ENCODE results near the gene HTR4.

DNA sequence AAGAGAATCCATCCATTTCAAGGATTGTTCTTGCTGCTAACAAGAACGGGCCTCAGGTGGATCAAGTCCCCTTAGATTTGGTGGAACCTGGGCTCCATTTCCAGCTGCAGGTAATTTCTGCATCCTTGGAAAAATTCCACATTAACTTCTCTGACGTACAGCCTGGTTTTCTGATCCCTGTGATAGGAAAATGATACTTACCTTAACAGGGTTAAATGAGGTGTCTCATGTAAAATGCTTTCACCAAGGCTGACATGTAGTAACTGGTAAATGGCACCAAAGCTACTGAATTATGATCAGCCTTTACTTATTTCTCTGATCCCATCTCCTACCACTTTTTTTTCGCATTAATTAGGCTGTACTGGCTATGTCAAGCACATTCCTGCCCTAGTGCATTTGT lies 176.9 kb downstream of the HTR4 start:
- TF ChIP-seq, protein P1, sequence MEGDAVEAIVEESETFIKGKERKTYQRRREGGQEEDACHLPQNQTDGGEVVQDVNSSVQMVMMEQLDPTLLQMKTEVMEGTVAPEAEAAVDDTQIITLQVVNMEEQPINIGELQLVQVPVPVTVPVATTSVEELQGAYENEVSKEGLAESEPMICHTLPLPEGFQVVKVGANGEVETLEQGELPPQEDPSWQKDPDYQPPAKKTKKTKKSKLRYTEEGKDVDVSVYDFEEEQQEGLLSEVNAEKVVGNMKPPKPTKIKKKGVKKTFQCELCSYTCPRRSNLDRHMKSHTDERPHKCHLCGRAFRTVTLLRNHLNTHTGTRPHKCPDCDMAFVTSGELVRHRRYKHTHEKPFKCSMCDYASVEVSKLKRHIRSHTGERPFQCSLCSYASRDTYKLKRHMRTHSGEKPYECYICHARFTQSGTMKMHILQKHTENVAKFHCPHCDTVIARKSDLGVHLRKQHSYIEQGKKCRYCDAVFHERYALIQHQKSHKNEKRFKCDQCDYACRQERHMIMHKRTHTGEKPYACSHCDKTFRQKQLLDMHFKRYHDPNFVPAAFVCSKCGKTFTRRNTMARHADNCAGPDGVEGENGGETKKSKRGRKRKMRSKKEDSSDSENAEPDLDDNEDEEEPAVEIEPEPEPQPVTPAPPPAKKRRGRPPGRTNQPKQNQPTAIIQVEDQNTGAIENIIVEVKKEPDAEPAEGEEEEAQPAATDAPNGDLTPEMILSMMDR (IDR thresholded peaks at IDR 0.05) = no peak
- no peak for TF ChIP-seq EP300 (IDR thresholded peaks at IDR 0.05)
- no peak for TF ChIP-seq POLR2A (IDR thresholded peaks at IDR 0.05)
- TF ChIP-seq POLR2AphosphoS5 (IDR thresholded peaks at IDR 0.05) = no peak
